K562 (cell line): ENCODE results near the gene PCAT6. TPM values are rescaled to one million over a fixed set of nuclear protein-coding genes. Genes with fewer than 3 reads are reported as not detected.

ENCODE experiments used
- ATAC-seq: fragments of 200-7000 bp; cut with Tn5 transposase; 3 replicates; pipeline ENCODE4 v1.9.1; 2020; ENCODE audit warnings: moderate library complexity
- BruUV-seq: library from RNA; stranded (reverse); fragments of 400-500 nt; replicated peaks from 2 replicates; lab custom pipeline; 2021; lab: Mats Ljungman, UMichigan
- CTCF ChIA-PET: fragments of 300-600 bp; formaldehyde crosslinking; extraction: SDS; loops from one replicate; lab custom pipeline; 2021; ENCODE audit warnings: low intra/inter-chr PET ratio; lab: Yijun Ruan, JAX
- POLR2A ChIA-PET: fragments of 300-600, 350-650 bp; sonication (Branson Sonifier 250); formaldehyde crosslinking; extraction: SDS; loops from one replicate; lab custom pipeline; 2021; ENCODE audit warnings: antibody characterized with exemption, inconsistent platforms; lab: Yijun Ruan, JAX
- DNase-seq, 4 experiments: peaks; one replicate each; pipeline versions ENCODE4 v3.0.0 to v3.0.0-alpha.2; 2011 to 2018; ENCODE audit warnings: low spot score in 3 of 4, mixed read lengths in 3 of 4; ENCODE audit errors: extremely low read depth in 1 of 4
- FAIRE-seq: peaks from 2 replicates; lab custom pipeline; 2011; peaks lifted over from hg19 to GRCh38; lab: Jason Lieb, UNC
- H2AFZ ChIP-seq: 2 replicates; pipeline ENCODE4 v1.6.0; 2011; ENCODE audit warnings: low read depth, low read length, control low read depth, inconsistent platforms
- H3K27ac ChIP-seq: fragments of 200-600 bp; 3 replicates; pipeline ENCODE4 v1.8.0; 2011; ENCODE audit warnings: low read depth, mild to moderate bottlenecking, control low read depth, inconsistent platforms, low read length, moderate library complexity, mixed read lengths; ENCODE audit errors: extremely low read depth
- H3K27me3 ChIP-seq, 2 experiments: fragments of 300-600 bp in 1 of 2; 2 replicates in 1 of 2; 3 replicates in 1 of 2; pipeline versions ENCODE4 v1.6.0 to v1.8.0; 2011; ENCODE audit warnings: inconsistent platforms in 2 of 2, low read length in 2 of 2, mild to moderate bottlenecking in 1 of 2, mixed read lengths in 1 of 2, moderate library complexity in 1 of 2; ENCODE audit not compliant: control insufficient read depth in 2 of 2, insufficient read depth in 2 of 2
- H3K36me3 ChIP-seq: fragments of 300-600 bp; 3 replicates; pipeline ENCODE4 v1.8.0; 2011; ENCODE audit warnings: mild to moderate bottlenecking, low read length, inconsistent platforms; ENCODE audit not compliant: control insufficient read depth, insufficient read depth
- H3K4me1 ChIP-seq, 2 experiments: fragments of 200-600 bp in 1 of 2; replicated peaks in 1 of 2; 2 replicates in 1 of 2; 3 replicates in 1 of 2; pipeline versions ENCODE4 v1.5.1 to v1.8.0; 2011; ENCODE audit warnings: inconsistent platforms in 2 of 2, low read length in 2 of 2, mild to moderate bottlenecking in 1 of 2, mixed read lengths in 1 of 2, moderate library complexity in 1 of 2; ENCODE audit not compliant: control insufficient read depth in 2 of 2, insufficient read depth in 2 of 2
- H3K4me2 ChIP-seq: 2 replicates; pipeline ENCODE4 v1.6.1; 2011; ENCODE audit warnings: low read length, control low read depth, inconsistent platforms, mixed read lengths; ENCODE audit not compliant: insufficient read depth
- H3K4me3 ChIP-seq: fragments of 200-600 bp; sonication (generic), shearing (Covaris generic); 2 replicates; pipeline ENCODE4 v1.5.1; 2016; ENCODE audit warnings: control low read depth, inconsistent platforms
- H3K79me2 ChIP-seq: fragments of 200-600 bp; 3 replicates; pipeline ENCODE4 v1.8.0; 2011; ENCODE audit warnings: low read length, inconsistent platforms; ENCODE audit not compliant: control insufficient read depth, insufficient read depth
- H3K9ac ChIP-seq, 2 experiments: 2 replicates each; pipeline versions ENCODE4 v1.6.0 to v1.6.1; 2011; ENCODE audit warnings: low read depth in 2 of 2, low read length in 2 of 2, control low read depth in 1 of 2, inconsistent platforms in 1 of 2, mild to moderate bottlenecking in 1 of 2, mixed read lengths in 1 of 2; ENCODE audit not compliant: insufficient read depth in 1 of 2
- H3K9me1 ChIP-seq: one replicate; pipeline ENCODE4 v1.6.0; 2011; ENCODE audit warnings: inconsistent platforms, mild to moderate bottlenecking, low read length, moderate library complexity; ENCODE audit not compliant: control insufficient read depth, insufficient read depth
- H3K9me3 ChIP-seq: replicated peaks from 2 replicates; pipeline ENCODE4 v1.5.1; 2011; ENCODE audit warnings: low read depth, low read length, inconsistent platforms; ENCODE audit not compliant: control insufficient read depth, insufficient read depth
- H4K20me1 ChIP-seq: replicated peaks from 2 replicates; pipeline ENCODE4 v1.6.1; 2011; ENCODE audit warnings: low read length, inconsistent platforms, mixed read lengths; ENCODE audit not compliant: control insufficient read depth, insufficient read depth
- CGGBP1 ChIP-seq: fragments of 250-450 bp; sonication (Bioruptor Pico); IDR thresholded peaks from 2 replicates; pipeline ENCODE4 v1.9.0; 2021; ENCODE audit warnings: mild to moderate bottlenecking
- ELF1 ChIP-seq: fragments of 200-800 bp; sonication (Bioruptor generic); IDR thresholded peaks from 2 replicates; pipeline ENCODE4 v1.6.1; 2016; ENCODE audit warnings: missing genetic modification characterization, missing compliant biosample characterization
- GABPA ChIP-seq: fragments of 200-800 bp; sonication (Bioruptor generic); conservative IDR thresholded peaks from 2 replicates; pipeline ENCODE4 v1.6.1; 2016; ENCODE audit warnings: low read depth, missing genetic modification characterization, missing compliant biosample characterization
- TRIM24 ChIP-seq, 2 experiments: fragments of 450-650 bp; IDR thresholded peaks; 2 replicates each; pipeline ENCODE4 v1.6.1; 2016
- TSC22D4 ChIP-seq: fragments of 450-650 bp; IDR thresholded peaks from 2 replicates; pipeline ENCODE4 v1.6.1; 2016; ENCODE audit warnings: missing genetic modification characterization, missing biosample characterization, control low read depth
- ZBTB11 ChIP-seq, 3 experiments: fragments of 200-800 bp in 1 of 3; fragments of 250-450 bp in 1 of 3; fragments of 450-650 bp in 1 of 3; sonication (Bioruptor Pico) in 1 of 3; sonication (Bioruptor generic) in 1 of 3; formaldehyde crosslinking in 1 of 3; IDR thresholded peaks; 2 replicates each; pipeline versions ENCODE4 v1.6.1 to v1.8.0; 2016 to 2022; ENCODE audit warnings: mild to moderate bottlenecking in 2 of 3, missing genetic modification characterization in 2 of 3, missing compliant biosample characterization in 1 of 3, moderate library complexity in 1 of 3
- ZKSCAN1 ChIP-seq: fragments of 150-350 bp; IDR thresholded peaks from 2 replicates; pipeline ENCODE4 v1.6.1; 2016; ENCODE audit warnings: low read depth, low read length
- ZNF280A ChIP-seq: fragments of 450-650 bp; IDR thresholded peaks from 2 replicates; pipeline ENCODE4 v1.6.1; 2018; ENCODE audit warnings: mild to moderate bottlenecking, low read depth; ENCODE audit not compliant: partially characterized antibody
- ZNF431 ChIP-seq: sonication (generic); formaldehyde crosslinking; IDR thresholded peaks from 2 replicates; pipeline ENCODE4 v1.8.0; 2022; ENCODE audit warnings: mild to moderate bottlenecking, missing genetic modification reagents
- WGBS: fragments of 100-300 bp; shearing (Covaris generic); methylation state at CpG from one replicate; pipeline ENCODE4 v1.1.6; 2016; ENCODE audit warnings: low coverage, mixed read lengths; ENCODE audit not compliant: insufficient coverage; ENCODE audit errors: missing lambda C conversion rate; 5-methylcytosine and 5-hydroxymethylcytosine counted together
- in situ Hi-C: fragments of 300-500 bp; cut with MboI; formaldehyde crosslinking; loops from 4 replicates; pipeline ENCODE4 v1.15.0; 2018; ENCODE audit warnings: inconsistent platforms, mixed read lengths
- intact Hi-C: fragments of 100-400 bp; cut with micrococcal nuclease; formaldehyde crosslinking; loops from 2 replicates; pipeline ENCODE4 v1.14.2; 2022
- polyA plus RNA-seq, 8 experiments: library from polyadenylated mRNA; depleted of rRNA in 4 of 8; stranded (reverse) in 5 of 8; unstranded in 3 of 8; fragments of >200 nt; fragmentation: Nextera tagmentation in 2 of 8; fragmentation: Illumina TruSeq in 1 of 8; extraction: Ambion mirVana in 2 of 8; extraction: Trizol in 1 of 8; gene quantifications; 2 replicates each; pipeline versions ENCODE4 v1.2.1 to v1.2.3, GENCODE V29; 2011 to 2014; ENCODE audit warnings: inconsistent platforms in 1 of 8, missing spikeins in 1 of 8
- total RNA-seq, 7 experiments: library from RNA; depleted of rRNA in 6 of 7; stranded (reverse); fragments of >200 nt in 6 of 7; fragmentation: Illumina TruSeq in 2 of 7; extraction: Trizol in 2 of 7; gene quantifications; 2 replicates each; pipeline versions ENCODE4 v1.2.1 to v1.2.3, GENCODE V29; 2011 to 2021; ENCODE audit warnings: low replicate concordance in 1 of 7

Gene PCAT6
- total and polyA plus RNA-seq, 9 of the 15 experiments (the other 6 are each of a cell fraction or from before 2014, with no cell fraction given) = 0.25 to 2.4 (median 0.54) TPM; not detected in 1

GRCh38 chr1:202810193-202810614 lies 550 bp upstream of the PCAT6 start:
- H3K9me1 ChIP-seq = no peaks in the 10 kb centered on the region
- no peak for DNase-seq
- no peak for FAIRE-seq
- H3K4me3 ChIP-seq = peak overlapping the region; percentile 54
- no peak for ATAC-seq
- H3K4me1 ChIP-seq = peaks cover 27 to 32% of the 10 kb centered on the region in 2 experiments
- intact Hi-C loops (loop anchor here (5.0 kb wide), 1 partner anchor 187 kb away; no protein-coding TSS in a partner anchor), in situ Hi-C loops (no loop called here)
- H3K36me3 ChIP-seq = no peaks in the 10 kb centered on the region
- no TSS peak for BruUV-seq
- peak overlapping the region; percentile 91 for H3K4me2 ChIP-seq
- ChIA-PET CTCF (no interaction called here), POLR2A (interaction anchor here (0.5 to 2.0 kb wide), 7 partner anchors 14 to 667 kb away, joined by 3 to 7 read pairs (median 3); no protein-coding TSS in a partner anchor)
- H2AFZ ChIP-seq = peak overlapping the region; percentile 92
- H4K20me1 ChIP-seq = no peaks in the 10 kb centered on the region
- H3K9me3 ChIP-seq = no peaks in the 10 kb centered on the region
- WGBS = 8% methylated on average over 13 of the region's 13 CpGs
- H3K9ac ChIP-seq = peak overlapping the region; percentile 47 to 89
- H3K79me2 ChIP-seq = peaks cover 33% of the 10 kb centered on the region
- H3K27ac ChIP-seq = peak overlapping the region; percentile 54
- no peaks in the 10 kb centered on the region for H3K27me3 ChIP-seq
- TF ChIP-seq TSC22D4 (no peak), TRIM24 (IDR thresholded peaks at IDR 0.05) (no peak), GABPA (tag) (peak; percentile 79; the same call in 1 of the 2 replicates), ZNF280A (no peak), ELF1 (tag) (0 out of 2 replicates have a peak, but pooled peaks have one; percentile 77), ZNF431 (CRISPR knock-in tag) (no peak), ZKSCAN1 (no peak), CGGBP1 (CRISPR knock-in tag) (0 out of 2 replicates have a peak, but pooled peaks have one; percentile 39), ZBTB11 (CRISPR knock-in tag; IDR thresholded peaks at IDR 0.05) (0 out of 6 replicates have a peak, but pooled peaks of 1 of the 3 experiments have one; percentile 38)
